HCEC 1CT (cell line): ENCODE data around the gene MISP.
"Not testable (repeated sequence)": the region's sequence is repeated elsewhere in the genome, so short reads cannot be mapped to it uniquely, and the experiment has no call there.

Source experiments
- DNase-seq: peaks from one replicate; pipeline ENCODE4 v3.0.0-alpha.2; 2017

Gene MISP

GRCh38 chr19:726993-727956, 23.6 kb upstream of the MISP start:
- no peak for DNase-seq

- no peak for DNase-seq
Measured at GRCh38 chr19:728011-728410, 22.9 kb upstream of the MISP start.

DNA sequence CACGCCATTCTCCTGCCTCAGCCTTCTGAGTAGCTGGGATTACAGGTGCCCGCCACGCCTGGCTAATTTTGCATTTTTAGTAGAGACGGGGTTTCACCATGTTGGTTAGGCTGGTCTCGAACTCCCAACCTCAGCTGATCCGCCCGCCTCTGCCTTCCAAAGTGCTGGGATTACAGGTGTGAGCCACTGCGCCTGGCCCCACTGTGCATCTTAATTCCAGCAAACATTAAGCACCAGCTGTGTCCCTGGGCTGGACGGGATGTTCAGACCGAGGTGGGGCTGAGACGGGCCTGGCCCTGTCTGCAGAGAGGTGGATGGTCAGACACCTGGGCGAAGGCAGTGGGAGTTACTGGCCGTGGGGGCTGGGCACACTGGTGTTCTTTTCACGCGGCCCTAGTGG, 21.3 kb upstream of the MISP start:
- DNase-seq = not testable (repeated sequence)

GRCh38 chr19:729965-730668, 20.8 kb upstream of the MISP start:
- no peak for DNase-seq

DNA sequence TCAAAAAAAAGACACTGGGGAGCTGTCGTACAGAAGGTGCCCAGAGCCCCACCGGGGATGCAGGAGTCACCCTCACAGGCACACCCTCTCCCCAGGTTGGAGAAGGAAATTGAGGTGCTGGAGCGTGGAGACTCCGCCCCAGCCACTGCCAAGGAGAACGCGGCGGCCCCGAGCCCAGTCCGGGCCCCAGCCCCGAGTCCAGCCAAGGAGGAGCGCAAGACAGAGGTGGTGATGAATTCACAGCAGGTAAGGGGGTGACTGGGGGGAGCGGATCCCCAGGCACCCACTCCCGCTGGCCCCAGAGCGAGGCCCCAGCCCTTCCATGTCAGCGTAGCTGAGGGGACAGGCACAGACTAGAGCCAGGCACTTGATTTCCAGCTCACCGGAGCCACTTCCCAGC, 19.9 kb upstream of the MISP start:
- DNase-seq = no peak

- DNase-seq = no peak
Measured at GRCh38 chr19:732148-733069, 18.5 kb upstream of the MISP start.

DNA sequence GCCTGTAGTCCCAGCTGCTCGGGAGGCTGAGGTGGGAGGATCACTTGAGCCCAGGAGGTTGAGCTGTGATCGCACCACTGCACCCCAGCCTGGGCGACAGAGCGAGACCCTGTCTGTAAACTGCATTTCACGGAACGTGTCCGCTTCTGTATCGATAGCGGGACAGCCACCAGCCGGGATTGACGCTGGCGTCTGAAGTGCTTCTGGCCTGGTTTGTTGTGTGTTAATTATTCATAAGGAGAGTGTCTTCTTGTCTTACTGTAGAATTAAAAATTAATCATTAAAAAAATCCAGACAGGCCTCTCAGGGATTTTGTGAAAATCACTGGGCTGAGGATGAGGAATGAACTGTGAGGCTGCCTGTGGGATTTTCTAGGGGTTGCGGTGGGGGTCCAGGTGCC, 16.2 kb upstream of the MISP start:
- DNase-seq = no peak

DNA sequence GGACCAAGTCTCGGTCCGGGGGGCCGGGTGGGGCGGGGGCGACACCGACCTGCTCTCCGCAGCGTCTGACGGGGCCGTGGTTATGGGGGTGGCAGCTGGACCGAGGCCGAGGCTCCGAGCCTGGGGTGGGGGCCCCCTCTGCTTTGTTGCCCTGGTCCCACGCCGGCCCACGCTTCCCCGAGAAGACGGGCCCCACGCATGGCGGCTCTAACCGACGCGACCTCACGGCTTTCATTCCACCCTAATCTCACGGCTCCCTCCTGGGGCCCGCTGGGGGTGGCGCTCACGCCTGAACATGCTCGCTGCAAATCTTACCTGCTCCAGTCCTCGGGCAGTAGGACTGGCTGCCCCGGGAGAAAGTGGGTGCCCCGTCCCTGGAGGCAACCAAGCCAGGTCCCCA, 14.8 kb upstream of the MISP start:
- no peak for DNase-seq

DNA sequence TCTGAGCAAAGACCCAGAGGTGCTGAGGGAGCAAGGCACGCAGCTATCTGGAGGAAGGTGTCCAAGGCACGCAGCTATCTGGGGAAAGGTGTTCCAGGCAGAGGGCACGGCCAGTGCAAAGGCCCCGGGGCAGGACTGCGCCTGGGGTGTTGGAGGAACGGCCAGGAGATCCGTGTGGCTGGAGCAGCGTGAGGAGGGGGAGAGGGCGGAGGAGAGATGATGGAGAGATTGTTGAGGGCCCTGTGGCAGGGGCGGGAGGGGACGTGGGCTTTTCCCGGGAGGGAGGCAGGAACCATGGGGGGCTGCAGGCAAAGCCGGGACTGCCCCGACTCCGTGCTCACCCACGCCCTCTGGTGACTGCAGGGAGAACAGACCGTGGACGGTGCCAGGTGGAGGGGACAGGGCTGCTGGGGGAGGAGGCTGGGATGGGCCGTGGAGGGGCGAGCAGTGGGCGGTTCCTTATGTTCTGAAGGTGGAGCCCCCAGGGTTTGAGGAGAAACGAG, 13.3 kb upstream of the MISP start:
- DNase-seq = peak; percentile 12

DNA sequence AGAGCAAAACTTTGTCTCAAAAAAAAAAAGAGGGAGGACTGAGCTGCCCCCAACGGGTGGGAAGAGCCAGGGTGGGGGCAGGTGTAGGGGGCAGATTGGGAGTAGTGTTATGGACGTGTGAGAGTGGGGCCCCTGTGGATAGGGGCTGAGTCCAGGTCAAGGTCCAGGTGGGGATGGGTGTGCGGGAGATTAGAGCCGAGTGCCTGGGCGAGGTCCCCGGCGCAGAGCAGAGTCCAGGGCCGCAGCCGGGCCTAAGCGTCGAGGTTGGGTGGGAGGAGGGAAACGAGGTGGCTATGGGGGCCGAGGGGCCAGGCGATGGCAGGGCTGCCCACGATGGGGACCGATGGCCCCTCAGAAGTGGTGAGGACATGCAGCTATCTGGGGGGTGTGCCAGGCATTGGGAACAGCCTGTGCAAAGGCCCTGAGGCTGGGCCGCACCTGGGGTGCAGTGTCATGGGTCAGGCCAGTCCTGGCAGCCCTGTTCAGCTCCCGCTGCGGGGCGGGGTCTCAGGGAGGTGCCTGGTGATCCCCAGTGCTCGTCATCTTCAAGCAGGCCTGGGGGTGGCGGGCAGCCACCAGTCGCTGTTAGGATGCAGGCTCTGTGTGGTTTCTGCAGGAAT, 12.3 kb upstream of the MISP start:
- DNase-seq = no peak

DNA sequence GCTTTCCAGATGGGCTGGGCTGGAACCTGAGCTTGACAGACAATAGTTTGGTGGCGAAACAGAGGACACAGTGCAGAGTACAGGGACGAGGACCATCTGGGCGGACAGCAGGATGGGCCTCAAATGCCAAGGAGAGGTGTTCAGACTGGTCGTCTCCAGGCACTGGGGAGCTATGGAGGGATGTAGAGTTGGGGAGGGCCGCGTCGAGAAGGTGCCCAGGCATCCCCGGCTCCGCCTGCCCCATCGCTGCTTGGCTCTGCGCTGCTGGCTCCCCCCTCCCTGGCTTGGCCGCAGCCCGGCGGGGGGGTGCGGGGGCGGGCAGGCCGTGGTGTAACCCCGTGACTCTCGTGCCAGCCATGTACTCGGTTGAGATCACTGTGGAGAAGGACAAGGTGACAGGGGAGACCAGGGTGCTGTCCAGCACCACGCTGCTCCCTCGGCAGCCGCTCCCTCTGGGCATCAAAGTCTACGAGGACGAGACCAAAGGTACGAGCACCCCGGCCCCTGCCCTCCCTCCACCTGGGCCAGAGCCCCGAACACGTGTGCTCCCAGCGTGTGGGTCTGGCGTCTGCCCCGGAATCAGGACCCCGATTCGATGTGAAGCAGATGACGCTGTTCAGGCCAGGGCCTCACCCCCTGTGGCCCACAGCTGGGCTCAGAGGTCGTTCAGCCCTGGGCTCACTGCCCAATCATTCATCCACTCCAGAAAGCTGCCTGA, 10.8 kb upstream of the MISP start:
- DNase-seq = no peak

- DNase-seq = not testable (repeated sequence)
Measured at GRCh38 chr19:740816-741505, 10.0 kb upstream of the MISP start.

- peak; percentile 11 for DNase-seq
Measured at GRCh38 chr19:741506-742131, 9.3 kb upstream of the MISP start.

DNA sequence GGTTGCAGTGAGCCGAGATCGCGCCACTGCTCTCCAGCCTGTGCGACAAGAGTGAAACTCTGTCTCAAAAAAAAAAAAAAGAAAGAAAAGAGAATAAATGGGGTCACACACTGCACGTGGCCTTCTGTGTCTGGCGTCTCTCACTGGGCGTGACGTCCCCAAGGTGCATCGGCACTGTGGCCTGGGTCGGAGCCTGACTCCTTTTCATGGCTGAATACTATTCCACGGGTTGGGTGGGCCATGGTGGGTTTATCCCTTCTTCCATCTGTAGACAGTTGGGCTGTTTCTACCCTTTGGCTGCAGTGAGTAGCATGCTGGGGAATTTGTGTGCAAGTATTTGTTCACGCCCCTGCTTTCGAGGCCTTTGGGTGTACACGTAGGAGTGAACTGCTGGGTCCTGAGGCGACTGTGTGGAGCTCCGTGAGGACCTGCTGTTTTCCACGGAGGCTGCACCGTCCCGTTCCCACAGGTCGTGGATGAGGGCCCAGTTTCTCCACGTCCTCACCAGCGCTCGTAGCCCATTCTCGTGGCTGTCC, 8.3 kb upstream of the MISP start:
- no peak for DNase-seq

DNA sequence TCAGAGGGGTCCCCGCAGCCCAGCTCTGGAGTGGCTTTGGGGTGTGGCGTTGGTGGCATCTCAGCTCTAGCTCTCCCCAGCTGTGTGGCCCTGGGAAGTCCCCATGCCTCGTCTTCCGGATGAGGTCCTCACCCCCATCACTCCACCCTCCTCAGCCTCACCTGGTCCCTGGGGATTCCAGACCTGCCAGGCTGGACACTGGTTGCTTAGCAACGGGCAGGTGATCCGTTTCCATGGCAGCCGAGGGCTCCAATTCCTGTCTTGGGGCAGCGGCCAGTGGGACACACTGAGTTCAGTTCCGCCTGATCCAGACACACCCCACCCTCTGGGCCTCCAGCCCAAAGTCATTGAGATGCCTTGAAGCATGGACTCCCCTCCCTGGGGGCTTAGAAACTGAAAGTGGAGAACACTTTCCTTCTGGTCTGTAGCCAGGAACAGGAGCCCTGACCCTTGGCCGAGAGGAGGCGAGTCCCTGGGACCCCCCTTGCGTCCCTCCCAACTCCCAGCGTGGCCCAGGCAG, 7.7 kb upstream of the MISP start:
- DNase-seq = no peak

DNA sequence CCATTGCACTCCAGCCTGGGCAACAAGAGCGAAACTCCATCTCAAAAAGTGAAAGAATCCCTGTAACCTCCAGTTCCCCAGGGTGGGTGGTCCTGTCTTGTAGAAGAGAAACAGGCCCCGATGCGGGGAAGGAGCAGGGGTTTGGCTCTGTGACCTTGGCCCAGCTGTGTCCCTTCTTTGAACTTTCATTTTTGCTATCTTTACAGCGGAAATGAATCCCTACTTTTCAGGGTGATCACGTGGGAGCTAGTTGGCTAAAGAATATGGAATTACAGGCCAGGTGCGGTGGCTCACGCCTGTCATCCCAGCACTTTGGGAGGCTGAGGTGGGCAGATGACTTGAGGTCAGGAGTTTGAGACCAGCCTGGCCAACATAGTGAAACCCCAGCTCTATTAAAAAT, 5.8 kb upstream of the MISP start:
- peak; percentile 6 for DNase-seq

DNA sequence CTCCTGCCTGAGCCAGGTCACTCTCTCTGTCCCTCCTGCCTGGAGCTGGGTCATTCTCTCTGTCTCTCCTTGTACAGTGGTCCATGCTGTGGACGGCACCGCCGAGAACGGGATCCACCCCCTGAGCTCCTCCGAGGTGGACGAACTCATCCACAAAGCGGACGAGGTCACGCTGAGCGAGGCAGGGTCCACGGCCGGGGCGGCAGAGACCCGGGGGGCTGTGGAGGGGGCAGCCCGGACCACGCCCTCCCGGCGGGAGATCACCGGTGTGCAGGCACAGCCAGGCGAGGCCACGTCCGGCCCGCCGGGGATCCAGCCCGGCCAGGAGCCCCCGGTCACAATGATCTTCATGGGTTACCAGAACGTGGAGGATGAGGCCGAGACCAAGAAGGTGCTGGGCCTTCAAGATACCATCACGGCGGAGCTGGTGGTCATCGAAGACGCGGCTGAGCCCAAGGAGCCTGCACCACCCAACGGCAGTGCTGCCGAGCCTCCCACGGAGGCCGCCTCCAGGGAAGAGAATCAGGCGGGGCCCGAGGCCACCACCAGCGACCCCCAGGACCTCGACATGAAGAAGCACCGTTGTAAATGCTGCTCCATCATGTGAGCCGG, 4.6 kb upstream of the MISP start:
- DNase-seq = no peak

DNA sequence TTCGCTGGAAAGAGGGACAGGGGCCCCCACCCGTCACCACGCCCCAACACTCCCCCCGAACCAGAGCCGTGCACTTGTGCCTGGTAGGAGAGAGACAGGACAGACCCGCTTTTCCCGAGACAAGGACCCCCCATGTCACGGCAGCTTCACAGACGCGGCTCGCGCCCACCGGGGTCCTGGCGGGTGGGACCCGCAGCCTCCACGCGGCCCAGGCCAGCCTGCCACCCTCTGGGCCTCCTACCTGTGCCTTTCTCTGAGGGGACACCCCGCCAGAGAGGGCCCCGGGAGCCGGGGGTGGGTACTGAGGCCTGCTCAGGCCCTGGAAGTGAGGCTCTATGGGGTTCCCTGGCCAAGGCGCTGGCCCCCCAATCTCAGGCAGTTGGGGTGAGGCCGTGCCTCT, 4.0 kb upstream of the MISP start:
- DNase-seq = no peak

DNA sequence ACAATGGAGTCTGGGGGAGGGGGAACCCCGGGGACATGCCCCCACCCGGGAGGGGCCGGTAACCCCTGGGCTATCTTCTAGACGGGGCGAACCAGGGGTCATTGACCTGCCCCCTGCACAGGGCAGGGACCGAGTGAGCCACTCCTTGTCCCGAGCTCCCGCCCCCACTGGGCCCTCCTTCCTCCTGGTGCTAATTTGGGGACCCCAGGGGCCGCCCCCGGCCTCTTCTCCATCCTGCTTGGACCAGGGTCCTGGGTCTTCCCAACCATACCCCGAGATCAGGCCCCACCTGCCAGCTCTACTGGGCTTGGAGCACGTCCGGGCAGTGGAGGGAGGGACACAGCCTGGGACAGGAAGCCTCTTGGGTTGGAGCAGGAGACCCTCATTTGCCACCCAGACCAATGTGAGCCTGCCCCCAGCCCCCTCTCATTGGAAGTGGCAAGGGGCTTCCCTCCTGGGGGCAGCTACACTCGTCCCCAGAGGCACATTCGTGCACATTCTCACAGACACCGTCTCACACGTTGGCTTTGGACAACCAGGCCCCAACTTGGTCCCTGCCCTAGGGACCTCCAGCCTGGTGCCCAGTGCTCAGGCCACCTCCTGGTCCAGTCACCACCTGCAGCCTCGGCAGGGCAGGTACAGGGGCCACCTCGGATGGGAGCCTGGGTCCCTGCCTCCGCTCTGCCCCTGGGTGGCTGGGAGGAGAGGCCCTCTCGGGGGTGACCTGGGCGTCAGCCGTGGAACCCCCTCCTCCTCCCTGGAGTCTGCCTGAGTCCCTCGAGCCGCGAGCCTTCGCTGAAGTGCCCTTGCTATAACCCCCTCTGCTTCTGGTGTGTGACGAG, 3.3 kb upstream of the MISP start:
- no peak for DNase-seq
